Fibroblast of villous mesenchyme (primary cell): Measurements from ENCODE around the gene RANBP3. TPM values are rescaled to one million over a fixed set of nuclear protein-coding genes. Genes with fewer than 3 reads are reported as not detected.

Experiments used
- DNase-seq: peaks from one replicate; pipeline ENCODE4 v3.0.0-alpha.2; 2010; ENCODE audit warnings: low read depth
- H3K4me3 ChIP-seq: 2 replicates; pipeline ENCODE4 v1.5.1; 2011; ENCODE audit warnings: low read depth, mild to moderate bottlenecking, low read length
- CTCF ChIP-seq: IDR thresholded peaks from 2 replicates; pipeline ENCODE4 v1.5.1; 2012; ENCODE audit warnings: low read depth, mild to moderate bottlenecking, low read length; ENCODE audit not compliant: insufficient read depth
- total RNA-seq: library from RNA; depleted of rRNA; stranded (reverse); fragments of >200 nt; gene quantifications from 2 replicates; pipeline ENCODE4 v1.2.3, GENCODE V29; 2012

RANBP3 gene
- total RNA-seq, 1 donor: 45.8 TPM

GRCh38 chr19:5934774-5935472, 43.0 kb downstream of the RANBP3 start:
- no peak for TF ChIP-seq CTCF
- peak; percentile 93 for DNase-seq
- no peak overlapping the region for H3K4me3 ChIP-seq

- TF ChIP-seq CTCF: no peak
- no peak overlapping the region for H3K4me3 ChIP-seq
- no peak for DNase-seq
Observed at GRCh38 chr19:5934069-5934401, 43.9 kb downstream of the RANBP3 start.

GRCh38 chr19:5933391-5934068, 44.4 kb downstream of the RANBP3 start:
- TF ChIP-seq CTCF: no peak
- DNase-seq: no peak
- no peak overlapping the region for H3K4me3 ChIP-seq

DNA sequence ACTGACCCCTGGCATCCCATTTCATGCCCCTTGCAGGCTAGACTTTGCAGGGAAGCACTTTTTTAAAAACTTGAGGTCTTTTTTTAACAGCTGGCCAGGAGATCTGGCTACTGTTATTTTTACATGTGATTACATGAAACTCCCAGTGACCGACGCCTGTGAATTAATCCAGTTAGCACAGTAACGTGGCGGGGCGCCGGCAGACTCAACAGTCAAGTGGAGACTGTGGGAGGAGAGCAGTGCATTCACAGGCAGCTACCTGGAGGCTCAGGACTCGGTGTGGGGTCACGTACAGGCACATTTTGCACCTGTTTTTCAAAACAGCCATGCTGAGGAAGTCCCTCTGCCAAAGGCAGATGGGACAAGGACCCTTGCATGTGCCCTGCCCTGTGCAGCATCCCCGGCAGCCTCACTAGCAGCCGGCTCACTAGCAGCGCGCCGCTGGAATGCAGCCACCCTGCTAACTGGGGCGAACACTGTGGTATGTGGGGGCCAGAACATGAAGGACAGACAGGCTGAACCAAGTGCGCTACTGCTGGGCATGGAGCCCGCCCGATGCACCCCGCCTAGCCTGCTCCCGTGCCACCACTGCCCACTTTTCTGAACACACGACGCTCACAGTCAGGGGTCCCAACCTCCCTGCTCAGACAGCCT, 45.2 kb downstream of the RANBP3 start:
- no peak for DNase-seq
- H3K4me3 ChIP-seq: no peak overlapping the region

DNA sequence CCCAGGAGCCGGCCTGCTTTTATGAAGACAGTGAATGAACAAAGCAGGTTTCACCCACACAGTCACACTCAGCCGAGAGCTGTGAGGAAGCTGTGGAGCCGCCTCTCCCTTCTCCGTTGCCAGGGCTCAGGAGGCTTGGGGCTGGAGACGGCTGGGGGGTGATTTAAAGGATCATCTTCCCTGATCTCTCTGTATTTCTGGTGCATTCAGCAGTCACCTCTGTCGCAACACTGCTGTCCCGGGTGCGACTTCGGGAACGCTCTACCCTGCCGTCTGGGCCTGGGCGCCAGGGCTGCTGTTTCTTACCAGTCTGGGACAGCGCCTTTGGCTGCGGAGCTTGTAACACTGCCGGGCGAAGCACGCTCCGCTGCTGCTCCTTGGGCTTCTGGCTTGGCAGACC, 45.8 kb downstream of the RANBP3 start:
- TF ChIP-seq CTCF: no peak
- no peak for DNase-seq

More for the DNA sequence above, 45.2 kb downstream of the RANBP3 start:
- no peak for TF ChIP-seq CTCF

GRCh38 chr19:5931251-5931650, 46.7 kb downstream of the RANBP3 start:
- DNase-seq: no peak
- no peak for TF ChIP-seq CTCF
- H3K4me3 ChIP-seq: no peak overlapping the region

More for the DNA sequence above, 45.8 kb downstream of the RANBP3 start:
- H3K4me3 ChIP-seq: no peak overlapping the region
